A549 (cell line): ENCODE measurements around the gene CPA3.

Experiments
- CTCF ChIP-seq: fragments of >200 bp; sonication (Bioruptor Twin); formaldehyde crosslinking; IDR thresholded peaks from 3 replicates; pipeline ENCODE4 v1.5.1; 2016
- EHMT2 ChIP-seq: fragments of 200-600 bp; sonication (generic); IDR thresholded peaks from 2 replicates; pipeline ENCODE4 v1.6.1; 2016; ENCODE audit warnings: antibody characterized with exemption, low read depth, mild to moderate bottlenecking, moderate library complexity
- ESRRA ChIP-seq: fragments of 150-350 bp; IDR thresholded peaks from 2 replicates; pipeline ENCODE4 v1.6.1; 2014; ENCODE audit warnings: mild to moderate bottlenecking, low read length, borderline replicate concordance
- FOXS1 ChIP-seq: fragments of 250-450 bp; sonication (Bioruptor Pico); IDR thresholded peaks from 2 replicates; pipeline ENCODE4 v1.5.0; 2020; ENCODE audit warnings: mild to moderate bottlenecking, moderate library complexity
- MAZ ChIP-seq: fragments of 150-350 bp; IDR thresholded peaks from 2 replicates; pipeline ENCODE4 v1.6.1; 2014; ENCODE audit warnings: antibody characterized with exemption, low read depth, low read length, borderline replicate concordance
- POLR2A ChIP-seq: IDR thresholded peaks from 2 replicates; pipeline ENCODE4 v1.6.1; 2012; ENCODE audit warnings: mild to moderate bottlenecking, low read length
- RAD21 ChIP-seq, 2 experiments: fragments of >200 bp in 1 of 2; sonication (Bioruptor Twin) in 1 of 2; formaldehyde crosslinking in 1 of 2; IDR thresholded peaks in 1 of 2; conservative IDR thresholded peaks in 1 of 2; 2 replicates in 1 of 2; 3 replicates in 1 of 2; pipeline ENCODE4 v1.6.1; 2012 to 2018; ENCODE audit warnings: inconsistent platforms in 1 of 2

- TF ChIP-seq CTCF (peak; percentile 89), POLR2A (no peak), EHMT2 (no peak), ESRRA (no peak), RAD21 (conservative IDR thresholded peaks at IDR 0.05 in 1 of 2, IDR thresholded peaks at IDR 0.05 in 1 of 2) (peak; percentile 77), MAZ (no peak), FOXS1 (CRISPR knock-in tag) (no peak)
Observed at GRCh38 chr3:148861277-148861869, 3.7 kb upstream of the CPA3 start.
